Activated CD4-positive, alpha-beta T cell treated with anti-CD3 and anti-CD28 coated beads, Interleukin-10, Interleukin-2, amounts not matched to agents 100 ng/mL and 50 ng/mL, durations not matched to agents 16 hours and 8 hours (primary cell): ENCODE results near the gene CD58.

Experiments used
- DNase-seq: peaks from one replicate; pipeline ENCODE4 v3.0.0-alpha.2; 2020

The CD58 gene

GRCh38 chr1:116538544-116538943 lies 32.3 kb downstream of the CD58 start:
- DNase-seq: peak; percentile 87

- no peak for DNase-seq
Observed at GRCh38 chr1:116537898-116538297, 32.9 kb downstream of the CD58 start.

- DNase-seq: no peak
Observed at GRCh38 chr1:116537040-116537831, 33.6 kb downstream of the CD58 start.

GRCh38 chr1:116534014-116534739 lies 36.6 kb downstream of the CD58 start:
- no peak for DNase-seq

GRCh38 chr1:116533429-116533820 lies 37.4 kb downstream of the CD58 start:
- no peak for DNase-seq

- DNase-seq: no peak
Observed at GRCh38 chr1:116532671-116533428, 38.0 kb downstream of the CD58 start.

- no peak for DNase-seq
Observed at GRCh38 chr1:116531917-116532316, 38.9 kb downstream of the CD58 start.

- no peak for DNase-seq
Observed at GRCh38 chr1:116529681-116530080, 41.1 kb downstream of the CD58 start.

GRCh38 chr1:116529199-116529631 lies 41.6 kb downstream of the CD58 start:
- DNase-seq: no peak

- no peak for DNase-seq
Observed at GRCh38 chr1:116528329-116529083, 42.3 kb downstream of the CD58 start.

GRCh38 chr1:116525440-116525839 lies 45.4 kb downstream of the CD58 start:
- no peak for DNase-seq

- no peak for DNase-seq
Observed at GRCh38 chr1:116521186-116521585, 49.6 kb downstream of the CD58 start.

GRCh38 chr1:116518400-116518799 lies 52.4 kb downstream of the CD58 start:
- DNase-seq: no peak

GRCh38 chr1:116516631-116517030 lies 54.2 kb downstream of the CD58 start:
- peak; percentile 36 for DNase-seq

GRCh38 chr1:116515702-116516101 lies 55.1 kb downstream of the CD58 start:
- DNase-seq: peak; percentile 61

GRCh38 chr1:116514708-116515525 lies 55.9 kb downstream of the CD58 start:
- DNase-seq: peak; percentile 94

- DNase-seq: no peak
Observed at GRCh38 chr1:116513956-116514355, 56.9 kb downstream of the CD58 start.

GRCh38 chr1:116511459-116512019 lies 59.3 kb downstream of the CD58 start:
- no peak for DNase-seq

- peak; percentile 19 for DNase-seq
Observed at GRCh38 chr1:116510361-116510760, 60.5 kb downstream of the CD58 start.

GRCh38 chr1:116508984-116509980 lies 61.5 kb downstream of the CD58 start:
- DNase-seq: peak; percentile 87
